Stimulated activated CD8-positive, alpha-beta memory T cell treated with anti-CD3 and anti-CD28 coated beads, Interleukin-12 subunit alpha, Interleukin-12 subunit beta, amount 100 ng/mL, for 24 hours (primary cell): ENCODE results near the gene FOXJ1.

Experiments used
- DNase-seq: peaks from one replicate; pipeline ENCODE4 v3.0.0-alpha.2; 2020; ENCODE audit errors: extremely low read depth

The FOXJ1 gene

DNA sequence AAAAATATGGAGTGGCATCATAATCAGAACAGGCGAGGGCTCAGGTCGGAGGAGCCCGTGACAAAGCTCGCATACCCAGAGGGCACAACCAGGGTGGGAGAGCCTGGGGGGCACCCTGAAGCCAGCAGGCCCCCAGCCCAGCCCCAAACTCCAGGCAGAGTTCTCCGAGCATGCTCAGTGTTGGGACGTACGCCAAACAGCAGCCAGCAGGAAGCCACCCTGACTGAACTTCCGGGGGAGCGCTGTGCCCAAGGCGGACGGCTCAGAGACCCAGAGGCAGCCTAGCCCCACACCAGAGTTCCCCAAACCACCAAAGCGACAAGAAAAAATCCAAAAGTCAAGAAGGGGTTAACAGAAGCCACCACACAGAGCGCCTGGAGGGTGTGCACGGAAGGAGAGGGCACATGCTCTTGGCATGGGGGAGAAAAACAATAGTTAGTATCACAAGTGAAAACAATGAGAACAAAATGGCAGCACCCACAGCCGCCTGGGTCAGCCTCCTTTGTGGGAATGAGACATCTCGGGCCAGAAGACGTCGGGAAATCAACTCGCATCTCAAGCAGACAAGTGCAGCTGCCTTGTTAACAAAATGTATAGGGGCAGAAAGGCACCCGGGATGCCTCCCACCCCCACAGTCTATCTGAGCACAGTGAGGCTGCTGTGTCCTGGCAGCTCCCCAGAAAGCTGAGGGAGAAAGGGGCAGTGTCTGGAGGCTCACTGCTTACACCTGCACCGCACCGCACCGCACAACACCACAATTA, 49.3 kb downstream of the FOXJ1 start:
- DNase-seq = no peak

DNA sequence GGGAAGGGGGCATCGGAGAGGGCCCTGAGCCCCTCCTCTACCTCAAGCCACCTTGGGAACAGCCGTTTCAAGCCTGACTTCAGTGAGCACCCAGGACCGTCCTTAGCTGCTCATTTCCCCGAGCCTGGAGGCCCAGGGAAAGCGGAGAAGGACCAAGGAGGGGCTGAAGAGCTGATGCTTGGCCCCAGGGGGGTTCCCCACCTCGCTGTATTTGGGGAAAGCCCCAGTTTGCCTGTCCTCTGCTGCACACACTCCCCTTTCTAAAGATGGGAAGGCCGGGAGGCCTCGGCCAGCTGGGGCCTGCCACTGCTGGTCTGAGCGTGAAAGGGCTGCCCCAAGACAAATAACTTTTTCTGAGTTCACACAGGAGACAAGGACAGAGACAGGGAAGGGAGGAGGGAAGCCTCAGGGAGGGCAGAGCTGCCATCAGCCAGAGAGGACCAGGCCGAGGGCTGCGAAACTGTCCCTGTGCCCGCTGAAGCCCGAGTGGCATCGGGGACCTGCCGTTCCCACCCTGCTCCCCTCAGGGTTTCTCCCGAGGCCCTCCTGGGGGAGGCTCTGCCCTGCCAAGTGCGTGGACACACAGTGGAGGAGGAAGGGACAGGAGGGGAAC, 50.4 kb downstream of the FOXJ1 start:
- no peak for DNase-seq

DNA sequence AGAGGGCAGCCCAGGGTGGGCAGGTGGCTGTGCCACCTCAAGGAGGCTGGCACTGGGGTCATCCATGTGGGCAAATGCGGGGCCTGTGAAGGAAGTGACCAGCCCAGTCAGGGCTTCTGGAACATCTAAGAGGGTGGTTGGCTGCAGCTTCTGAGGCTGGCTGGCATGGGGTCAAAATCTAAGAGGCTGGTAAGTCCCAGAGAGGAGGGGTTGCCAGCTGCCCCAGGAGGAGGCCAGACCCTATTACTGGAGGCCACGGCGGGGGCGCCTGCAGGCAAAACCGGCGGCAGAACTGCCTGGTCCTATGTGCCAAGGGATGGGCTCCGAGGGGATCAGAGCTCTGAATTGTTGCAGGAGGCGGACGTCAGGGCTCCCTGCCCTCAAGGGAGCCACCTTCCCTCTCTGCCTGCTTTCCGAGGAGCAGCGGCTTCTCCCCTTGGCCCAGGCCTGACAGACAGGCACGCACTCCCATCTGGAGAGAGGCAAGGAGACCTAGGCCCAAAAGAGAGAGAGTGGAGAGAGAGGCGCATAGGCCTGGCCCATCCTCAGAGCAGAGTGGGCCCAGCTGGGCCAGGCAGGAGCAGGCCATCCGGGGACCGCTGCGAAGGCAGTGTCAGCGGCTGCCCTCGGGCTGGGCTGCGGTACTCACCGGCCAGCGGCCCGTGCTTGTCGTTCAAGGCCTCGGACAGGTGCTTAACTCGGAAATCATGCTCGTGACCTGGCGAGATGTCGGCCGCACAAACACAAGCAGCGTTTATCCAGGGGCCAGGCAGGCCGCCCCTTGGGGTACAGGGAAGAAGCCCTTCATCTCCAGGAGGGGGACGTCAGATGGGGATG, 51.1 kb downstream of the FOXJ1 start:
- no peak for DNase-seq

DNA sequence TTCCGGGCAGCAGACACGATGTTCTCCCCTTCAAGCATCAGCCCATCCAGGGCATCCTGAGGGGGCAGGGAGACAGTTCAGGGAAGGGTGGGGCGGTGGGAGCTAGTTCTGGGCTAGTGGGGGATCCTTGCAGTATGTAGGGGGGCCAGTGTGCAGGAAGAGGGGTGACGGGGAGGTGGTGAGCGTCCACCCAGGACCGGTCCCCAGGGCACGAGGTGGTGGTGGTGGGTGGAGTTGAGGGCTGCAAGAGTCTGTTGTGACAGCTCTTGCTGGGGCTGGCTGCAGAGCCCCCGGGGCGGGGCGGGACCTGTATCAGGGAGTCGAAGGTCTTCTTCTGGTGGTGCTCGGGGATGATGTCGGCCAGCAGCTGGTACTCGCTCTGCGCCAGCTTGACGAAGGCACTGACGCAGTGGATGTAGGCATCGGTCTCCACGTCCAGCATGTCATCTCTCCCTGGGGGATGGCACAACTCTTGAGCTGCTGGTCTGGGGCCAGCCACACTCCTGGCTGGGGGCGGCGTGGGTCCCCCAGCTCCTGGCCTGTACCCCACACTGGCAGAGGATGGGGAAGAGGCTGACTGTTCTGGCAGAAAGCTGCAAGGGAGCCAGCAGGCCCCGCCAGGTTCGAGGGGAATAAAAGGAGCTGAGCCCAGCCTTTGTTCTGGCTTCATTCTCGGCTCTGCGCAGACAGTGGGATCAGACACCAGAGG, 52.0 kb downstream of the FOXJ1 start:
- DNase-seq = no peak

DNA sequence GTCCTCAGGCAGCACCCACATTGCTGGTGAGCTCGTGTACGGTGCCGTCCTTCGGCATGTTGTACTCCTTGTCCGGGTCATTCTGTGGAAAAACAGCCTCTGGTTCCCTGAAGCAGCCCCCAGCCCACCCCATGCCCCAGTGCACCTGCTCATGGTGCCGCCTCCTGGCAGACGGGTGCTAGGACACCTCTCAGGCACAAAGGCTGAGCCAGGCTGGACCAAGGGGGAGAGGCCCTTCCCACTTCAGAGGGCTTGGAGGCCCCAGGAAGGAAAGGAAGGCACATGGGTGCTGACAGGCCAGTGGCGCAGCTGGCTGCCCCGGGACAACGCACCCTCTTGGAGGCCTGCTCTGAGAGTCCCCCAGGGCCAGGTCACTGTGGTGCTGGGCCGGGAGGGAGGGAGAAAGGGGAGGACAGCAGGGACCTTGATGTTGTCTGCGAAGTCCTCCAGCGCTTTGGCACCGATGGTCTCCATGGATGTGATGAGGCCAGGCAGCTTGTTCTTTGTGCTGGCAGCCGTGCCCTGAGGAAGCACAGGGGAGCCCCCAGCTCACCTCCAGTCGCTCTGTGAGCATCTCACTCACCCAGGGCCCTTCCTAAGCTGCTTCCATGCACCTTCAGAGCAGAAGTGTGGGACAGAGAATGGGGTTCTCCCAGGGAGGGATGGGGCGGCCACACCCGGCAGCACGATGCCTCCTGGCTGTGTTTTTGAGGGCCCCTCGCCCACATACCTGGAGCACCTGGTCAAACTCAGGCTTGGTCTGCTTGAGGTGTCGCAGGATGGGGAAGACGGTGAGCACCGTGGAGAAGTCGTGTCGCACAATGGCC, 52.8 kb downstream of the FOXJ1 start:
- no peak for DNase-seq

DNA sequence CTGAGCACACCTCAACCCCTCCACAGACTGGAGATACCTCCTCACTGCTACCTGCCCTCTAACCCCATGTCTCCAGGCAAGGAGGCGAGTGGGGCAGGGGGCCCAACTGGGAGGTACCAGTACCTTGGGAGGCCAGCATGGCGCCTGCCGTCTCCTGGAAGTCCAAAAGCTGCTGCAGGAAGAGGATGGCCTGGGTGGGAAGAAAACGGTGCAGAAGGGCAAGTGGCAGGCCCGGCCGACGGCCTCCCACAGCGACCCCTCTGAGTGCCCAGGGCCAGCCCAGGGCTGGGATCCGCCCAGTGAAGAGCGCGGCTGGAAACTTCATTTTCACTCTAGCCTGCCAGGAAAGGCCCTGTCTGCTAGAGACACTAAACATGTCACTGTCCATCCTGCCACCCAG, 53.5 kb downstream of the FOXJ1 start:
- DNase-seq = no peak

DNA sequence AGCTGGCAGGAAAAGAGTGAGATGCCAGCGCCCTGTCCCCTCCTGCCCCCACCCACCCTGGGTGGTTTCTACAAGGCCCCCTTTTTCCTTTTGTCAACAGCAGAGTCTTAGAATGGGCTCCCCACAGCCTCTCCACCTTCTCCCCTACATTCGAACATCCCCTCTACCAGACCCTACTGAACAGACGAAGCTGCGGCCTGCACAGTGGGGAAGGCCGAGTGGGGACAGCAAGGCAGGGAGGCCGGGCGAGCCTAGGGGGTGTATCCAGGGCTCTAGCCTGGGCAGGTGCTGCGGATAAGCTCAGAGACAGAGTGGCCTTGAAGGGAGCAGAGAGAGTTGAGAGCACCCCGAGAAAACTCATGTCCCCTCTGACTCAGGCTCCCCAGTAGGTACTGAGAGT, 54.7 kb downstream of the FOXJ1 start:
- DNase-seq = no peak
